HCT116 (cell line): ENCODE data around the gene SLC25A51. TPM values are rescaled to one million over a fixed set of nuclear protein-coding genes. Genes with fewer than 3 reads are reported as not detected.

ENCODE experiments used
- ATAC-seq: fragments of 200-7000 bp; cut with Tn5 transposase; 2 replicates; pipeline ENCODE4 v1.9.1; 2020; ENCODE audit warnings: mild to moderate bottlenecking, moderate library complexity
- BruUV-seq: library from RNA; stranded (reverse); fragments of 400-500 nt; replicated peaks from 2 replicates; lab custom pipeline; 2021; lab: Mats Ljungman, UMichigan
- CTCF ChIA-PET: fragments of 300-600 bp; sonication (Branson Sonifier 250); formaldehyde crosslinking; loops from one replicate; lab custom pipeline; 2021; ENCODE audit warnings: antibody characterized with exemption; lab: Charles Lee
- POLR2A ChIA-PET: fragments of 300-600, 350-600 bp; sonication (Branson Sonifier 250); formaldehyde crosslinking; loops from one replicate; lab custom pipeline; 2021; ENCODE audit warnings: antibody characterized with exemption; lab: Charles Lee
- RAD21 ChIA-PET, 2 experiments: fragments of 300-600 bp; sonication (Branson Sonifier 250); formaldehyde crosslinking; loops; one replicate each; lab custom pipeline; 2023; ENCODE audit warnings: low total read pairs in 2 of 2; ENCODE audit not compliant: uncharacterized antibody in 2 of 2, unreplicated experiment in 2 of 2, low non-redundant PET in 1 of 2; lab: Charles Lee
- DNase-seq: peaks from one replicate; pipeline ENCODE4 v3.0.0-alpha.2; 2010; ENCODE audit warnings: low read depth, low spot score
- H2AFZ ChIP-seq: fragments of 200-600 bp; shearing (Covaris generic), sonication (generic); 2 replicates; pipeline ENCODE4 v1.6.1; 2017; ENCODE audit warnings: low read depth, mixed run types, mixed read lengths, antibody characterized with exemption, low read length; ENCODE audit not compliant: poor library complexity, severe bottlenecking
- H3K27ac ChIP-seq: 2 replicates; pipeline ENCODE4 v1.5.1; 2012; ENCODE audit warnings: low read depth, low read length
- H3K27me3 ChIP-seq: fragments of 200-600 bp; sonication (generic); 2 replicates; pipeline ENCODE4 v1.6.1; 2016; ENCODE audit warnings: mixed run types, low read length, mixed read lengths; ENCODE audit not compliant: insufficient read depth
- H3K36me3 ChIP-seq, 2 experiments: fragments of 200-500 bp in 1 of 2; fragments of 200-600 bp in 1 of 2; sonication (Bioruptor generic) in 1 of 2; sonication (generic) in 1 of 2; 2 replicates each; pipeline versions ENCODE4 v1.5.1 to v1.6.1; 2014 to 2016; ENCODE audit warnings: low read length in 2 of 2, inconsistent platforms in 1 of 2, mixed read lengths in 1 of 2, mixed run types in 1 of 2; ENCODE audit not compliant: insufficient read depth in 2 of 2, control insufficient read depth in 1 of 2
- H3K4me1 ChIP-seq, 2 experiments: fragments of 200-600 bp in 1 of 2; sonication (generic) in 1 of 2; 2 replicates each; pipeline versions ENCODE4 v1.5.1 to v1.6.1; 2012 to 2017; ENCODE audit warnings: low read length in 2 of 2, inconsistent platforms in 1 of 2, mild to moderate bottlenecking in 1 of 2, mixed read lengths in 1 of 2, mixed run types in 1 of 2, moderate library complexity in 1 of 2; ENCODE audit not compliant: insufficient read depth in 2 of 2, control insufficient read depth in 1 of 2
- H3K4me2 ChIP-seq: fragments of 200-600 bp; sonication (generic); 2 replicates; pipeline ENCODE4 v1.6.1; 2017; ENCODE audit warnings: mixed run types, low read length, mixed read lengths
- H3K4me3 ChIP-seq, 2 experiments: fragments of 200-600 bp in 1 of 2; sonication (generic) in 1 of 2; replicated peaks in 1 of 2; 2 replicates each; pipeline ENCODE4 v1.5.1; 2011 to 2016; ENCODE audit warnings: low read length in 2 of 2, control low read depth in 1 of 2, low read depth in 1 of 2, mild to moderate bottlenecking in 1 of 2, mixed read lengths in 1 of 2, mixed run types in 1 of 2
- H3K79me2 ChIP-seq: fragments of 200-600 bp; sonication (generic); 2 replicates; pipeline ENCODE4 v1.6.1; 2017; ENCODE audit warnings: mild to moderate bottlenecking, mixed run types, low read length, moderate library complexity, mixed read lengths; ENCODE audit not compliant: insufficient read depth
- H3K9ac ChIP-seq: fragments of 200-600 bp; sonication (generic); 2 replicates; pipeline ENCODE4 v1.6.1; 2016; ENCODE audit warnings: low read length, mixed read lengths
- H3K9me2 ChIP-seq: fragments of 200-600 bp; sonication (generic), shearing (Covaris generic); 2 replicates; pipeline ENCODE4 v1.6.1; 2017; ENCODE audit warnings: mixed run types, mild to moderate bottlenecking, moderate library complexity; ENCODE audit not compliant: insufficient read depth
- H3K9me3 ChIP-seq, 2 experiments: fragments of 200-500 bp in 1 of 2; fragments of 200-600 bp in 1 of 2; sonication (Bioruptor generic) in 1 of 2; sonication (generic) in 1 of 2; 2 replicates each; pipeline ENCODE4 v1.6.1; 2014 to 2017; ENCODE audit warnings: low read length in 2 of 2, mixed read lengths in 2 of 2, inconsistent platforms in 1 of 2, low read depth in 1 of 2, mild to moderate bottlenecking in 1 of 2, mixed run types in 1 of 2, moderate library complexity in 1 of 2; ENCODE audit not compliant: control insufficient read depth in 1 of 2, insufficient read depth in 1 of 2
- H4K20me1 ChIP-seq: fragments of 200-600 bp; sonication (generic), shearing (Covaris generic); 2 replicates; pipeline ENCODE4 v1.6.1; 2017; ENCODE audit warnings: mixed run types, mild to moderate bottlenecking, moderate library complexity; ENCODE audit not compliant: insufficient read depth
- CBX3 ChIP-seq: IDR thresholded peaks from 2 replicates; pipeline ENCODE4 v1.6.1; 2012; ENCODE audit warnings: low read depth
- POLR2A ChIP-seq: IDR thresholded peaks from 2 replicates; pipeline ENCODE4 v1.7.0; 2011; ENCODE audit warnings: borderline replicate concordance; ENCODE audit not compliant: insufficient read depth, insufficient read length; ENCODE audit errors: extremely low read depth
- POLR2AphosphoS5 ChIP-seq: IDR thresholded peaks from 2 replicates; pipeline ENCODE4 v1.6.1; 2011; ENCODE audit warnings: mild to moderate bottlenecking, low read depth, low read length, moderate library complexity
- SIN3A ChIP-seq: IDR thresholded peaks from 2 replicates; pipeline ENCODE4 v1.6.1; 2012; ENCODE audit warnings: low read depth
- SP1 ChIP-seq: IDR thresholded peaks from 2 replicates; pipeline ENCODE4 v1.6.1; 2012; ENCODE audit warnings: low read depth
- TCF7L2 ChIP-seq: IDR thresholded peaks from 2 replicates; pipeline ENCODE4 v1.7.0; 2011; ENCODE audit warnings: borderline replicate concordance, inconsistent platforms; ENCODE audit not compliant: insufficient read depth, insufficient read length; ENCODE audit errors: extremely low read depth
- ZFX ChIP-seq: fragments of 450-650 bp; IDR thresholded peaks from 2 replicates; pipeline ENCODE4 v1.6.1; 2017
- intact Hi-C: fragments of 100-400 bp; cut with micrococcal nuclease; formaldehyde crosslinking; loops from 2 replicates; pipeline ENCODE4 v1.10.0; 2022
- total RNA-seq: library from RNA; stranded (reverse); gene quantifications from one replicate; pipeline ENCODE4 v1.2.1, GENCODE V29; 2021; ENCODE audit not compliant: unreplicated experiment
- TF ChIP-seq, protein P1 (sequence below): IDR thresholded peaks from 2 replicates; pipeline ENCODE4 v1.6.1; 2012; ENCODE audit warnings: low read depth

Gene SLC25A51
- total RNA-seq, 1 experiment from 2014 or later, result 27.3 TPM

- no peak overlapping the region for H3K4me2 ChIP-seq
- H3K9ac ChIP-seq, result no peak overlapping the region; the same call in 1 of the 2 replicates
- intact Hi-C loops, result no loop called here
- RAD21 ChIA-PET, result no interaction called here
- peaks cover 26 to 39% of the 10 kb centered on the region in 2 experiments for H3K4me1 ChIP-seq
- POLR2A ChIA-PET, result no interaction called here
- H3K9me3 ChIP-seq, result no peaks in the 10 kb centered on the region
- H3K27ac ChIP-seq, result no peak overlapping the region
- CTCF ChIA-PET, result no interaction called here
- BruUV-seq, result no TSS peak
- no peak overlapping the region for H2AFZ ChIP-seq
- H3K79me2 ChIP-seq, result peaks cover 8% of the 10 kb centered on the region
- 0 out of 4 replicates have a peak, but pooled peaks cover 0 to 10% of the 10 kb centered on the region in 2 experiments for H3K36me3 ChIP-seq
- H3K27me3 ChIP-seq, result no peaks in the 10 kb centered on the region
- ATAC-seq (no peak), DNase-seq (no peak)
- no peaks in the 10 kb centered on the region for H4K20me1 ChIP-seq
- TF ChIP-seq, protein P1, sequence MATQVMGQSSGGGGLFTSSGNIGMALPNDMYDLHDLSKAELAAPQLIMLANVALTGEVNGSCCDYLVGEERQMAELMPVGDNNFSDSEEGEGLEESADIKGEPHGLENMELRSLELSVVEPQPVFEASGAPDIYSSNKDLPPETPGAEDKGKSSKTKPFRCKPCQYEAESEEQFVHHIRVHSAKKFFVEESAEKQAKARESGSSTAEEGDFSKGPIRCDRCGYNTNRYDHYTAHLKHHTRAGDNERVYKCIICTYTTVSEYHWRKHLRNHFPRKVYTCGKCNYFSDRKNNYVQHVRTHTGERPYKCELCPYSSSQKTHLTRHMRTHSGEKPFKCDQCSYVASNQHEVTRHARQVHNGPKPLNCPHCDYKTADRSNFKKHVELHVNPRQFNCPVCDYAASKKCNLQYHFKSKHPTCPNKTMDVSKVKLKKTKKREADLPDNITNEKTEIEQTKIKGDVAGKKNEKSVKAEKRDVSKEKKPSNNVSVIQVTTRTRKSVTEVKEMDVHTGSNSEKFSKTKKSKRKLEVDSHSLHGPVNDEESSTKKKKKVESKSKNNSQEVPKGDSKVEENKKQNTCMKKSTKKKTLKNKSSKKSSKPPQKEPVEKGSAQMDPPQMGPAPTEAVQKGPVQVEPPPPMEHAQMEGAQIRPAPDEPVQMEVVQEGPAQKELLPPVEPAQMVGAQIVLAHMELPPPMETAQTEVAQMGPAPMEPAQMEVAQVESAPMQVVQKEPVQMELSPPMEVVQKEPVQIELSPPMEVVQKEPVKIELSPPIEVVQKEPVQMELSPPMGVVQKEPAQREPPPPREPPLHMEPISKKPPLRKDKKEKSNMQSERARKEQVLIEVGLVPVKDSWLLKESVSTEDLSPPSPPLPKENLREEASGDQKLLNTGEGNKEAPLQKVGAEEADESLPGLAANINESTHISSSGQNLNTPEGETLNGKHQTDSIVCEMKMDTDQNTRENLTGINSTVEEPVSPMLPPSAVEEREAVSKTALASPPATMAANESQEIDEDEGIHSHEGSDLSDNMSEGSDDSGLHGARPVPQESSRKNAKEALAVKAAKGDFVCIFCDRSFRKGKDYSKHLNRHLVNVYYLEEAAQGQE, result no peak
- TF ChIP-seq POLR2A (no peak), CBX3 (no peak), ZFX (no peak), TCF7L2 (no peak), SP1 (no peak), POLR2AphosphoS5 (no peak), SIN3A (no peak)
- H3K4me3 ChIP-seq, result no peak overlapping the region
- H3K9me2 ChIP-seq, result no peaks in the 10 kb centered on the region
Measured at GRCh38 chr9:37936376-37936775, 32.4 kb upstream of the SLC25A51 start.
